Ovary (tissue), 3 donors: ENCODE measurements around the gene SLC41A3.

Experiments used
- EP300 ChIP-seq: sonication (generic); formaldehyde crosslinking; IDR thresholded peaks from one replicate; pipeline ENCODE4 v1.6.1; 2017; ENCODE audit warnings: antibody characterized with exemption
- POLR2A ChIP-seq: fragments of 450-650 bp; IDR thresholded peaks from one replicate; pipeline ENCODE4 v1.6.1; 2017; ENCODE audit warnings: antibody characterized with exemption, mild to moderate bottlenecking, moderate library complexity
- TF ChIP-seq, protein P1 (sequence below), 3 donors: fragments of 450-650 bp in 2 of 3; fragments of 200-600 bp in 1 of 3; IDR thresholded peaks; one replicate each; pipeline versions ENCODE4 v1.5.1 to v1.8.0; 2016 to 2022; ENCODE audit warnings: antibody characterized with exemption in 3 of 3, mild to moderate bottlenecking in 1 of 3
- donor health status: DM: no; HTN: no; CAD: no.

DNA sequence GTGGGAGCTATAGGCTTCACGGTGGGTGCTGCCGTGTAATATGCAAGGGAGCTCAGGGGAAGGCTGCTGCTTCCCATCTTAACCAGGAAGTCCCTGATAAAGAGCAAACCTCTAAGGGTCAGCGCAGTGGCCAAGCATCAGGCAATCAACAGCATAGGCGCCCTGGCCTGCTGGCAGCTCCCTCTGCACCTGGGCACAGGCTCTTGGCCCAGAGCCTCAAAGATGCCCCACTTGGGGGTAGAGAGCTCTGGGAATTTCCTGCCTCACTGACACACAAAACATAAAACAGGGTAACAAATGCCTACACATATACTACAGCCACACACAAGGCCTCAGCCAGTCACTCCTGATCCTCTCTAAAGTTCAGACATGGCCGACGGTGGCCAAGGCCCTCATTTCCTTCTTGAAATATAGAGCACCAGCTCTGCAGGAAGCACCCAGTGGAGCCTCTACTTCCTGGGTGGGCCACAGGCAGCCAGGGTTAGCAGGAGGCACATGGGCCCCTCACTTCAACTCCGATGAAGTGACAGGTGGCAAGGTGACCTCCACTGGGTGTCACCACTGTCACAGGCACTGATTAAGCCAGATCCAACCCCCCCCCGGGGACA, 20.5 kb downstream of the SLC41A3 start:
- TF ChIP-seq, protein P1, sequence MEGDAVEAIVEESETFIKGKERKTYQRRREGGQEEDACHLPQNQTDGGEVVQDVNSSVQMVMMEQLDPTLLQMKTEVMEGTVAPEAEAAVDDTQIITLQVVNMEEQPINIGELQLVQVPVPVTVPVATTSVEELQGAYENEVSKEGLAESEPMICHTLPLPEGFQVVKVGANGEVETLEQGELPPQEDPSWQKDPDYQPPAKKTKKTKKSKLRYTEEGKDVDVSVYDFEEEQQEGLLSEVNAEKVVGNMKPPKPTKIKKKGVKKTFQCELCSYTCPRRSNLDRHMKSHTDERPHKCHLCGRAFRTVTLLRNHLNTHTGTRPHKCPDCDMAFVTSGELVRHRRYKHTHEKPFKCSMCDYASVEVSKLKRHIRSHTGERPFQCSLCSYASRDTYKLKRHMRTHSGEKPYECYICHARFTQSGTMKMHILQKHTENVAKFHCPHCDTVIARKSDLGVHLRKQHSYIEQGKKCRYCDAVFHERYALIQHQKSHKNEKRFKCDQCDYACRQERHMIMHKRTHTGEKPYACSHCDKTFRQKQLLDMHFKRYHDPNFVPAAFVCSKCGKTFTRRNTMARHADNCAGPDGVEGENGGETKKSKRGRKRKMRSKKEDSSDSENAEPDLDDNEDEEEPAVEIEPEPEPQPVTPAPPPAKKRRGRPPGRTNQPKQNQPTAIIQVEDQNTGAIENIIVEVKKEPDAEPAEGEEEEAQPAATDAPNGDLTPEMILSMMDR (IDR thresholded peaks at IDR 0.05): no peak
- no peak for TF ChIP-seq POLR2A
- no peak for TF ChIP-seq EP300
